Cardiac muscle cell (in vitro differentiated cells and primary cell): Measurements from ENCODE around the gene SOD2. TPM values are rescaled to one million over a fixed set of nuclear protein-coding genes. Genes with fewer than 3 reads are reported as not detected.
"Not testable (repeated sequence)": the region's sequence is repeated elsewhere in the genome, so short reads cannot be mapped to it uniquely, and the experiment has no call there.

Experiments used
- DNase-seq, 2 donors: peaks; one replicate each; pipeline versions ENCODE4 v3.0.0 to v3.0.0-alpha.2; 2010 to 2017; ENCODE audit warnings: low read depth in 1 of 2, low spot score in 1 of 2
- H3K27ac ChIP-seq: fragments of 200-600 bp; sonication (generic); 2 replicates; pipeline ENCODE4 v1.5.1; 2016
- H3K27me3 ChIP-seq: fragments of 200-600 bp; sonication (generic); 2 replicates; pipeline ENCODE4 v1.6.0; 2016; ENCODE audit warnings: control low read depth
- H3K36me3 ChIP-seq: fragments of 200-600 bp; sonication (generic); 2 replicates; pipeline ENCODE4 v1.5.1; 2016; ENCODE audit warnings: control low read depth
- H3K4me1 ChIP-seq: fragments of 200-600 bp; sonication (generic); 2 replicates; pipeline ENCODE4 v1.8.1; 2017; ENCODE audit warnings: low read depth, mild to moderate bottlenecking, mixed run types
- H3K4me3 ChIP-seq: fragments of 200-600 bp; sonication (generic); 2 replicates; pipeline ENCODE4 v1.5.1; 2016; ENCODE audit warnings: mild to moderate bottlenecking
- H3K9me3 ChIP-seq: fragments of 200-600 bp; sonication (generic); 2 replicates; pipeline ENCODE4 v1.5.1; 2017; ENCODE audit warnings: low read depth, mild to moderate bottlenecking, control low read depth
- polyA plus RNA-seq: library from polyadenylated mRNA; unstranded; fragments of >200 nt; fragmentation: Nextera tagmentation; extraction: Ambion mirVana; gene quantifications from 2 replicates; pipeline ENCODE4 v1.2.1, GENCODE V29; 2016
- total RNA-seq: library from RNA; depleted of rRNA; stranded (reverse); fragments of >200 nt; gene quantifications from 2 replicates; pipeline ENCODE4 v1.2.3, GENCODE V29; 2016
- TF ChIP-seq, protein P1 (sequence below): IDR thresholded peaks from 2 replicates; pipeline ENCODE4 v1.5.1; 2012; ENCODE audit warnings: low read depth, mild to moderate bottlenecking, low read length

SOD2 gene
- total and polyA plus RNA-seq, 2 experiments from 2014 or later, result 156 to 172 TPM

- Histone ChIP-seq H3K4me3 (peak overlapping the region; percentile 69), H3K36me3 (no peaks in the 10 kb centered on the region), H3K27ac (peak overlapping the region; percentile 100), H3K27me3 (no peaks in the 10 kb centered on the region), H3K4me1 (peaks cover 26% of the 10 kb centered on the region), H3K9me3 (no peaks in the 10 kb centered on the region)
- DNase-seq, result no peak
- TF ChIP-seq, protein P1, sequence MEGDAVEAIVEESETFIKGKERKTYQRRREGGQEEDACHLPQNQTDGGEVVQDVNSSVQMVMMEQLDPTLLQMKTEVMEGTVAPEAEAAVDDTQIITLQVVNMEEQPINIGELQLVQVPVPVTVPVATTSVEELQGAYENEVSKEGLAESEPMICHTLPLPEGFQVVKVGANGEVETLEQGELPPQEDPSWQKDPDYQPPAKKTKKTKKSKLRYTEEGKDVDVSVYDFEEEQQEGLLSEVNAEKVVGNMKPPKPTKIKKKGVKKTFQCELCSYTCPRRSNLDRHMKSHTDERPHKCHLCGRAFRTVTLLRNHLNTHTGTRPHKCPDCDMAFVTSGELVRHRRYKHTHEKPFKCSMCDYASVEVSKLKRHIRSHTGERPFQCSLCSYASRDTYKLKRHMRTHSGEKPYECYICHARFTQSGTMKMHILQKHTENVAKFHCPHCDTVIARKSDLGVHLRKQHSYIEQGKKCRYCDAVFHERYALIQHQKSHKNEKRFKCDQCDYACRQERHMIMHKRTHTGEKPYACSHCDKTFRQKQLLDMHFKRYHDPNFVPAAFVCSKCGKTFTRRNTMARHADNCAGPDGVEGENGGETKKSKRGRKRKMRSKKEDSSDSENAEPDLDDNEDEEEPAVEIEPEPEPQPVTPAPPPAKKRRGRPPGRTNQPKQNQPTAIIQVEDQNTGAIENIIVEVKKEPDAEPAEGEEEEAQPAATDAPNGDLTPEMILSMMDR, result no peak
Observed at GRCh38 chr6:159726255-159726917, 33.3 kb upstream of the SOD2 start.

- H3K36me3 ChIP-seq, H3K27ac ChIP-seq, H3K27me3 ChIP-seq, H3K9me3 ChIP-seq, H3K4me3 ChIP-seq, DNase-seq: not testable (repeated sequence)
- H3K4me1 ChIP-seq, result peaks cover 20% of the 10 kb centered on the region
Observed at GRCh38 chr6:159725208-159725607, 32.2 kb upstream of the SOD2 start.

- H3K36me3 ChIP-seq, result no peaks in the 10 kb centered on the region
Observed at GRCh38 chr6:159724778-159725177, 31.7 kb upstream of the SOD2 start.

DNA sequence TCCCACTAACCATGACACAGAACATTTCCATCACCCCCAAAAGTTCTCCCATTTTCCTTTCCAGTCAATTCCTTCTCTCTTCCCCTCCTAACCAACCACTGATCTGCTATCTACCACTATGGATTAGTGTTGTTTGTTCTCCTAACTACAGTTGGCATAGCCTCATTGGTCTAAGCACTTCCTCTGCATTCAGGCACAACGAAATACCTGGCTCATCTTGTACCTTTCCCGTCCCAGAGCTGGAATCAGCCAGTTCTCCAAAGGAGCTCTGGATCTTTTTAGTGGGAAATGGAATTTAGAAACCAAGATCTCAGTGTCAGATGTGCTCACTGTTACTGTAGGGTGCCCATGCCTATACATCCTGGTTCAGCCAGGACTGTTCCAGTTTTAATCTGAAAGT lies 30.2 kb upstream of the SOD2 start:
- DNase-seq, result no peak
- Histone ChIP-seq H3K27me3 (no peaks in the 10 kb centered on the region), H3K4me3 (no peak overlapping the region), H3K9me3 (no peaks in the 10 kb centered on the region), H3K4me1 (peaks cover 4% of the 10 kb centered on the region), H3K27ac (no peak overlapping the region), H3K36me3 (no peaks in the 10 kb centered on the region)
- TF ChIP-seq, protein P1, result no peak

More at GRCh38 chr6:159724778-159725177, 31.7 kb upstream of the SOD2 start:
- Histone ChIP-seq H3K27me3 (no peaks in the 10 kb centered on the region), H3K9me3 (no peaks in the 10 kb centered on the region), H3K4me1 (peaks cover 15% of the 10 kb centered on the region), H3K4me3 (no peak overlapping the region), H3K27ac (no peak overlapping the region)
- TF ChIP-seq, protein P1, result no peak
- DNase-seq, result no peak

DNA sequence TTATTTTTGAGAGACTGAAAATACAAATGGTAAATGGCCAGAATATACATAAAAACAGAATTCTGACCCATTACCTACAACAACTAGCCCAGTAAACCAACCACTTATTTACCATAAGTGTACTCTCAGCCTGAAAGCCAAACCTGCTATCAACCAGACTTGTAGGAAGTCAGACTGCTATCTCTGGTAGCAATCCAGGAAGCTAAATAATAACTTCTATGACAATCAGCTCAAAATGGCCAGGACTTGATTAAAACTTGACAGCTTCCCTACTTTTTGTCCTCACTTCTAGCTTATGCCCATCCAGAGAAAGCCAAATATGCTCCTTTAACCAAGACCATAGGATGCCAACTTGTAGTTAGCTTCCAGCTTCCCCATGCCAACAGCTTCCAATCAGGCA lies 29.6 kb upstream of the SOD2 start:
- H3K36me3 ChIP-seq, result no peaks in the 10 kb centered on the region
- TF ChIP-seq, protein P1, result no peak
- no peak for DNase-seq

GRCh38 chr6:159721981-159722380 lies 28.9 kb upstream of the SOD2 start:
- DNase-seq, H3K36me3 ChIP-seq, H3K27me3 ChIP-seq, H3K9me3 ChIP-seq, H3K4me3 ChIP-seq, H3K4me1 ChIP-seq, H3K27ac ChIP-seq: not testable (repeated sequence)

More for the DNA sequence above, 29.6 kb upstream of the SOD2 start:
- H3K4me3 ChIP-seq, result no peak overlapping the region
- no peaks in the 10 kb centered on the region for H3K27me3 ChIP-seq
- peaks cover 4% of the 10 kb centered on the region for H3K4me1 ChIP-seq
- H3K27ac ChIP-seq, result no peak overlapping the region
- H3K9me3 ChIP-seq, result no peaks in the 10 kb centered on the region
